Trophoblast cell (in vitro differentiated cells and primary cell): ENCODE data around the gene PHYKPL.

Source experiments
- DNase-seq, 2 donors: peaks; one replicate each; pipeline ENCODE4 v3.0.0-alpha.2; 2016
- H2AFZ ChIP-seq: 2 replicates; pipeline ENCODE4 v1.6.1; 2013; ENCODE audit warnings: low read length, moderate library complexity, mild to moderate bottlenecking; ENCODE audit not compliant: insufficient read depth, poor library complexity
- H2AK5ac ChIP-seq: 2 replicates; pipeline ENCODE4 v1.6.1; 2013; ENCODE audit warnings: mild to moderate bottlenecking, low read length
- H2BK120ac ChIP-seq: 2 replicates; pipeline ENCODE4 v1.6.1; 2013; ENCODE audit warnings: low read length, mild to moderate bottlenecking, moderate library complexity; ENCODE audit not compliant: insufficient read depth, poor library complexity
- H2BK12ac ChIP-seq: 2 replicates; pipeline ENCODE4 v1.6.1; 2013; ENCODE audit warnings: mild to moderate bottlenecking, low read length, moderate library complexity
- H2BK5ac ChIP-seq: 2 replicates; pipeline ENCODE4 v1.6.1; 2013; ENCODE audit warnings: low read length, low read depth, moderate library complexity, mild to moderate bottlenecking; ENCODE audit not compliant: poor library complexity
- H3K14ac ChIP-seq: 2 replicates; pipeline ENCODE4 v1.6.1; 2013; ENCODE audit warnings: mild to moderate bottlenecking, low read length
- H3K18ac ChIP-seq: 2 replicates; pipeline ENCODE4 v1.6.1; 2013; ENCODE audit warnings: mild to moderate bottlenecking, low read length
- H3K23ac ChIP-seq: 2 replicates; pipeline ENCODE4 v1.6.1; 2013; ENCODE audit warnings: low read length
- H3K27ac ChIP-seq: 2 replicates; pipeline ENCODE4 v1.5.1; 2013; ENCODE audit warnings: low read depth, mild to moderate bottlenecking, inconsistent platforms, low read length, moderate library complexity
- H3K27me3 ChIP-seq: 2 replicates; pipeline ENCODE4 v1.6.1; 2013; ENCODE audit warnings: inconsistent platforms, mild to moderate bottlenecking, low read length, moderate library complexity; ENCODE audit not compliant: insufficient read depth
- H3K36me3 ChIP-seq, 2 experiments: 1 replicate in 1 of 2; 2 replicates in 1 of 2; pipeline ENCODE4 v1.6.1; 2013; ENCODE audit warnings: low read length in 2 of 2, mild to moderate bottlenecking in 2 of 2, moderate library complexity in 1 of 2; ENCODE audit not compliant: insufficient read depth in 2 of 2, control insufficient read depth in 1 of 2
- H3K4ac ChIP-seq: 2 replicates; pipeline ENCODE4 v1.6.1; 2013; ENCODE audit warnings: low read depth, mild to moderate bottlenecking, low read length, moderate library complexity
- H3K4me1 ChIP-seq, 2 experiments: 1 replicate in 1 of 2; 2 replicates in 1 of 2; pipeline ENCODE4 v1.6.1; 2013; ENCODE audit warnings: low read length in 2 of 2, mild to moderate bottlenecking in 2 of 2, moderate library complexity in 1 of 2; ENCODE audit not compliant: insufficient read depth in 2 of 2, control insufficient read depth in 1 of 2
- H3K4me2 ChIP-seq: 2 replicates; pipeline ENCODE4 v1.6.1; 2013; ENCODE audit warnings: inconsistent platforms, mild to moderate bottlenecking, low read length, moderate library complexity
- H3K4me3 ChIP-seq: 2 replicates; pipeline ENCODE4 v1.5.1; 2013; ENCODE audit warnings: mild to moderate bottlenecking, low read depth, low read length, inconsistent platforms
- H3K79me1 ChIP-seq: one replicate; pipeline ENCODE4 v1.6.1; 2013; ENCODE audit warnings: low read length
- H3K79me2 ChIP-seq: 2 replicates; pipeline ENCODE4 v1.6.1; 2013; ENCODE audit warnings: low read length, mild to moderate bottlenecking; ENCODE audit not compliant: control insufficient read depth, insufficient read depth, poor library complexity
- H3K9ac ChIP-seq: 2 replicates; pipeline ENCODE4 v1.6.1; 2013; ENCODE audit warnings: mild to moderate bottlenecking, low read length
- H3K9me3 ChIP-seq: 2 replicates; pipeline ENCODE4 v1.6.1; 2013; ENCODE audit warnings: low read depth, mild to moderate bottlenecking, control low read depth, inconsistent platforms, low read length; ENCODE audit not compliant: insufficient read depth
- H4K12ac ChIP-seq: 2 replicates; pipeline ENCODE4 v1.6.1; 2013; ENCODE audit warnings: low read depth, mild to moderate bottlenecking, low read length, moderate library complexity
- H4K8ac ChIP-seq: 2 replicates; pipeline ENCODE4 v1.6.1; 2013; ENCODE audit warnings: low read depth, mild to moderate bottlenecking, low read length, moderate library complexity
- H4K91ac ChIP-seq: one replicate; pipeline ENCODE4 v1.6.1; 2013; ENCODE audit warnings: low read depth, mild to moderate bottlenecking, low read length, moderate library complexity
- WGBS: extraction: QIAGEN DNeasy Blood & Tissue Kit; methylation state at CpG from one replicate; pipeline ENCODE4 v1.1.7; 2013; ENCODE audit warnings: missing lambda C conversion rate; ENCODE audit not compliant: insufficient read length, insufficient coverage; ENCODE audit errors: extremely low coverage; 5-methylcytosine and 5-hydroxymethylcytosine counted together

The PHYKPL gene

DNA sequence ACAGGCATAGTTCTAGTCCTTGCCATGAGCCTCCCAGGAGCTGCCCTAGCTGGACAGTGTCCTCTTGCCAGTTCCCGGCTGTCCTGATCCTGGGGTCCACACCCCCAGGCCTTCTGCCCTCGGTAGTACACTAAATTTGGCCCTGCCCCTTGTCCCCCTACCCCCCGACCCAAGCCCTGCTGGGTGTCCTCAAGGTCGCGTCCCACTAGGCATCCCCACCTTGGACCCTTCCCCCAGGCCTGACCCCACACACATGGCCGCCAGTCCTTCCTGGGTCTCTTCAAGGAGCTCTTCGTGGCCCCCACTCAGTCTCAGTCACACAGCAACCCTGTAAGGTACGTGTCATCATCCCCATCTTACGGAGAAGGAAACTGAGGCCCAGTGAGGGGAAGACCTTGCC, 40.0 kb upstream of the PHYKPL start:
- Histone ChIP-seq H2BK5ac (no peak overlapping the region), H3K9ac (no peak overlapping the region), H3K9me3 (peaks cover 12% of the 10 kb centered on the region), H4K12ac (no peak overlapping the region), H3K14ac (no peak overlapping the region), H3K27ac (no peak overlapping the region), H3K4ac (no peak overlapping the region), H3K18ac (no peak overlapping the region), H3K4me2 (no peak overlapping the region), H3K79me2 (no peaks in the 10 kb centered on the region), H3K4me3 (no peak overlapping the region), H3K79me1 (no peaks in the 10 kb centered on the region), H4K91ac (no peak overlapping the region), H3K23ac (no peak overlapping the region), H4K8ac (no peak overlapping the region), H2AFZ (no peak overlapping the region), H3K36me3 (no peaks in the 10 kb centered on the region), H2BK120ac (no peak overlapping the region), H2BK12ac (no peak overlapping the region), H2AK5ac (no peak overlapping the region), H3K27me3 (no peaks in the 10 kb centered on the region), H3K4me1 (peaks cover 0 to 4% of the 10 kb centered on the region in 2 experiments)
- DNase-seq: no peak
- no CpG with 5 or more reads among the region's 9 CpGs for WGBS

DNA sequence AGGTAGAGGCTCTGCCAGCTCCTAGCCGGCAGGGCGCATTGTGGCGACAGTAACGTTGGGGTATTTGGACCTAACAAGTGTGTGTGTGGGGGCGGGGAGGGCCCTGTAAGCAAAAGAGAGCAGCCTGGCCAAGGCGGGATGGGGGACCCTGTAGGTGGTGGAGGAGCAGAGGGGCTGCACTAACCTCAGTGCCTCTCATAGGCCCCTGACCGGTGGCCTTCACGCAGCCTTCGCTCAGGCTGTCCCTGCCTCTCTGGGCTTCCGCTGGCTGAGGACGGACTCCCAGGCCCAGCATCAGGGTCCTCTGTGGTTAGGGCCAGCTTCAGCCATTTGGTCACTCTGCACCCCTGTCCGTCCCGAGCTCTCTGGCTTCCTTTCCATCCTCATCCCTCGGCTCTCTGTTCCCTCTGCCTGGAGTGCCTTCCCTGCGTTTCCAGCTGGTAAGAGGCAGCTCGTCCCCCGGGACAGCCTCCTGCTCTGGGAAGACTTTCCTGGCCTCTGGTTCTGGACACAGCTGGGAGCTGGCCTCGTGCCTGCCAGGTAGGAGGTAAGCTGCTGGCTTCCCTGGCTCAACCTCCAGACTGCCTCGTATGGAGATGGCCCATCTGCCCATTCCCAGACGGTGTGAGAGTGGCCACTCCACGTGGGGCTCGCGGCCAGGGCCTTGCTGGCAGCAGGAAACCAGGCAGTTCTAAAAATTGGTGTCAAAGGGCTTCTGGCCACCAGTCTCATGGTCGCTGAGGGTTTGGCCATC, 39.3 kb upstream of the PHYKPL start:
- Histone ChIP-seq H3K4me1 (peaks cover 0 to 4% of the 10 kb centered on the region in 2 experiments), H3K18ac (no peak overlapping the region), H3K14ac (no peak overlapping the region), H2BK120ac (no peak overlapping the region), H3K27ac (no peak overlapping the region), H2AK5ac (no peak overlapping the region), H3K9ac (no peak overlapping the region), H2BK5ac (no peak overlapping the region), H3K9me3 (peaks cover 12% of the 10 kb centered on the region), H4K8ac (no peak overlapping the region), H3K4me3 (no peak overlapping the region), H2AFZ (no peak overlapping the region), H3K79me2 (no peaks in the 10 kb centered on the region), H4K91ac (no peak overlapping the region), H3K36me3 (no peaks in the 10 kb centered on the region), H3K4ac (no peak overlapping the region), H3K4me2 (no peak overlapping the region), H3K23ac (no peak overlapping the region), H4K12ac (no peak overlapping the region), H3K79me1 (no peaks in the 10 kb centered on the region), H2BK12ac (no peak overlapping the region), H3K27me3 (no peaks in the 10 kb centered on the region)
- no CpG with 5 or more reads among the region's 24 CpGs for WGBS
- no peak for DNase-seq

DNA sequence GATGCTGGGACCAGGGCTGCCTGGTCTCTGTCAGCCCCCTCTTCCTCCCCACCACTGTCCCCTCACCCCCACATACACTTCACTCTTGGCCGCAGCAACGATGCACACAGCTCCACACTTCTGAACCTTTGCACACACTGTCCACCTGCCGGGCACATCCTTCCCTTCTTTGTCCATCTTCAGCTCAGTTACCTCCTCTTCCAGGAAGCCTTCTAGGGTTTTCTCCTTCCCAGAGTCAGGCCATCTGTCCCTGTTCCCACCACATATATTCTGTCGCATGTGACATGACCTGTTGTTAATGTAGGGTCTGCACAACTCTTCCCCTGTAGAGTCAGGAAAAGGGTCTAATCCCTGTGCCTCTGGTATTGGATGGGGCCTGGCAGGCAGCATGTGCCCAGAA, 38.6 kb upstream of the PHYKPL start:
- no peaks in the 10 kb centered on the region for H3K79me1 ChIP-seq
- H3K18ac ChIP-seq: no peak overlapping the region
- H3K27me3 ChIP-seq: no peaks in the 10 kb centered on the region
- H4K12ac ChIP-seq: no peak overlapping the region
- H3K14ac ChIP-seq: no peak overlapping the region
- no peak overlapping the region for H4K8ac ChIP-seq
- no peaks in the 10 kb centered on the region for H3K36me3 ChIP-seq
- no peak overlapping the region for H2BK12ac ChIP-seq
- H3K4ac ChIP-seq: no peak overlapping the region
- no CpG with 5 or more reads among the region's 4 CpGs for WGBS
- no peak overlapping the region for H3K9ac ChIP-seq
- no peak overlapping the region for H2BK120ac ChIP-seq
- H3K4me3 ChIP-seq: no peak overlapping the region
- H4K91ac ChIP-seq: no peak overlapping the region
- no peak overlapping the region for H2BK5ac ChIP-seq
- H3K27ac ChIP-seq: no peak overlapping the region
- H3K4me1 ChIP-seq: peaks cover 0 to 4% of the 10 kb centered on the region in 2 experiments
- no peaks in the 10 kb centered on the region for H3K79me2 ChIP-seq
- H2AFZ ChIP-seq: no peak overlapping the region
- no peak overlapping the region for H3K4me2 ChIP-seq
- H3K9me3 ChIP-seq: peaks cover 7% of the 10 kb centered on the region
- DNase-seq: no peak
- H3K23ac ChIP-seq: no peak overlapping the region
- no peak overlapping the region for H2AK5ac ChIP-seq

DNA sequence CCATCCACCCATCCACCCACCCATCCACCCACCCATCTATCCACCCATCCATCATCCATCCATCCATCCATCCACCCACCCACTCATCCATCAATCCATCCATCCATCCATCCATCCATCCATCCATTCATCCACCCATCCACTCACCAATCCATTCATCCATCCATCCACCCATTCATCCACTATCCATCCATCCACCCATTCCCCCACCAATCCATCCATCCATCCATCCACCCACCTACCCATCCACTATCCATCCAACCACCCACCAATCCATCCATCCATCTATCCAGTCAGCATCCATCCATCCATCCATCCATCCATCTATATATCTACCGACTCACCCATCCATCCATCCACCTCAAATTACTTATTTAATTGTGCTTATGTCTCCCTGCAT, 36.9 kb upstream of the PHYKPL start:
- Histone ChIP-seq H4K8ac (no peak overlapping the region), H3K36me3 (no peaks in the 10 kb centered on the region), H3K23ac (no peak overlapping the region), H3K27ac (no peak overlapping the region), H3K4me3 (no peak overlapping the region), H3K4ac (no peak overlapping the region), H2AK5ac (no peak overlapping the region), H3K9ac (no peak overlapping the region), H2BK5ac (no peak overlapping the region), H2BK120ac (no peak overlapping the region), H3K27me3 (no peaks in the 10 kb centered on the region), H3K9me3 (no peaks in the 10 kb centered on the region), H3K4me2 (no peak overlapping the region), H4K12ac (no peak overlapping the region), H3K79me1 (no peaks in the 10 kb centered on the region), H3K18ac (no peak overlapping the region), H2AFZ (no peak overlapping the region), H4K91ac (no peak overlapping the region), H2BK12ac (no peak overlapping the region), H3K14ac (no peak overlapping the region), H3K4me1 (peaks cover 0 to 3% of the 10 kb centered on the region in 2 experiments), H3K79me2 (no peaks in the 10 kb centered on the region)
- WGBS: 100% methylated on average over 1 of the region's 1 CpG
- no peak for DNase-seq
